ENCODE results near the gene DDC.

GRCh38 chr7:50542132-50542531 is 23.1 kb downstream of the DDC start:
- TF ChIP-seq CTCF (IDR thresholded peaks at IDR 0.05; ENCODE audit: low read depth, low read length, missing input control): no peak
- TF ChIP-seq GABPA (IDR thresholded peaks at IDR 0.05 in 1 of 2, conservative IDR thresholded peaks at IDR 0.05 in 1 of 2): no peak
- TF ChIP-seq ZBTB33 (IDR thresholded peaks at IDR 0.05): no peak
